ENCODE data around the gene TMEM208.

Gene TMEM208

DNA sequence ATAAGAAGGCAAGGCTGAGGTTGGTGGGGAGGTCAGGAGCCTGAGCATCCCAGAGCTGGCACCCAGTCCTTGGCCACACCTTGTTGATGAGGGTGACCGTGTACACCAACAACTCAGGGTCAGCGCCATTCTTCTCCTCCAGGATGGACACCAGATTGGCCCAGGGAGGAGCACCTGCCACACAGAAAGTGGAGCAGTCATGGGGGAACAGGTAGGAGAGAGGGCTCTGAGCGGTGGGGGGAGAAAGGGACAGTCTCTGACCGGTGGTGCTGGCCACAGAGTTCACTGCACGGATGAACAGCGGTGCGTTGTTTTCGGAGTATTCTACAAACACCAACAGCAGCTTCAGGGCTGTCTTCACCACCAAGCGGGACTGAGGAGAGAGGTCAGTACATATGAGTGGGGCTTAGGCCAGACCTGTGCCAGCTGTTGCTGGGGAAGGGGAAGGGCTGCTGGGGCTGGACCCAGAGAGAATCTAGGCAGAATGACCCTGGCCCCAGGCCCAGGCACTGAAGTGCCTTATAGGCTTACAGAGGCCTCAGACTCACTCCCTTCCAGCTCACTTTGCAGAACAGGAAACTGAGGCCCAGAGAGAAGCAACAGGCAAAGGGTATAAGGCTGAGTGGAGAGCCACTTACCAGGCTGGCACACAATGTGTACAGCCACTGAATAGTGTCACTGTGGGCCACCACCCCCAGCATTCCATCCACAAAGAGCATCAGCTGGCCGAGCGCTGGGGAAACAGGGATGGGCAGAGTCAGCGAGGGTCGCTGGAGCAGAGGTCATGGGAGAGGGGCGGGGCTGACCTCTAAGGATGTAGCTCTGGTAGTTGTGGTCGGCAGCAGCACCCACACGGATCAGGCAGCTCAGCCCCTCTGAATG is 10.7 kb downstream of the TMEM208 start:
- DNase-seq: no peak

DNA sequence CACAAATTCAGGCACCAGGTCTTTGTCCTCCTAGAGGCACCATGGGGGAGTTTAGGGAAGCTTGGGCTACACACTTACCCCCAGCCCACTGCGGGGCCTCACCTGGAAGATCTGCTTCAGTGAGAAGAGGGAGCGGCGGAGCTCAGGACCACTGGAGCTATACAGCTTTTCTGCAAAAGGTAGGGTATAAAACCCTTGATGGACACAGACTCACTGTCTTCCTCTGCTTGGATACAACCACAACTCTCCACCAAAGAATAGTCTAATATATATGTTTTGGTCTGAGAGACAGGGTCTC is 11.3 kb downstream of the TMEM208 start:
- DNase-seq: no peak

DNA sequence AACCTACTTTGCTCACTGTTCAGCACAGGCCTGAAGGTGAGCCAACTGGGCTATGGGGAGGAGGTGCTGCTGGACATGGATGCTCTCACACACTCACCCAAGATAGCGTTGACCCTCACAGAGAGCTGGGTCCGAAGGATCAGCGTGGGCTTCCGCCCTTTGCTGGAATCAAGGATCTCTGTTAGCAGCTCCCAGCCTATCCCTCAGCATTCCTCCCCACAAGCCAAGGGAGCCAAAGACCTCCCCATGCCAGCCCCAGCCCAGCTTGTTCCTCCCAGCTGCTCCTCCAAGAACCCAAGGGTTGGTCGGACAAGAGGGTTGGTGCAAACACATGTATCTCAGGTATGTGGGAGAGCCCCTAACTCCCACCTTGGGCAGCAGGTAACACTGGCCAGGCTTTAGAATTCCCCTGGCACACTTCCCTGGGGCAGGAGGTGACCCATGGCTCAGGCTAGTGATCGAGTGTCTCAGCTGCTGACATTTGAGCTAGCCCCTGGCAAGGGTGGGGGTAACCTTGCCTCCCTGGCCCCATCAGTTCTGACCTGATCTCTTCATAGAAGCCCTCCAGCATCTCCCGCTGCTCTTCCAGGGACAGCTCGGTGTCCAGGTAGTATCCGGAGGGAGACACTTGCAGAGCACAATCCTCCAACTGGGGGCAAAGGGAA is 12.0 kb downstream of the TMEM208 start:
- no peak for DNase-seq

DNA sequence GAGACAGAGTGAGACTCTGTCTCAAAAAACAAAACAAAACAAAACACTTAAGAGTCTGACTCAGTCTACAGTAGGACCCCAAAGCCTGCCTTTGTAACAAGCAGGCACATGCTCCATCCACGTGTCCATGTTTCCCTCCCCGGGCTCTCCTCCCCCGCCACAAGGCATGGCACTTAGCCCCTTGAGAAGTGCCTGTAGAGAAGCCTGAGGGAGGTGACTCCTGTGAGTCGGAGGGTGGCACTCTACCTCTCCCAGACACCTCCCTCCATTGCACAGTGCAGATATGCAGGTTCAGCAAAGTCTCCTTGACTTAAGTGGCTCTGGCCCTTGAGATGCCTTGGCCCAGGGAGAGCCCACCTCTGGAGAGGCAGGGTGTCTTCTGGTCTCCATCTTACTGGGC is 13.6 kb downstream of the TMEM208 start:
- DNase-seq: no peak

DNA sequence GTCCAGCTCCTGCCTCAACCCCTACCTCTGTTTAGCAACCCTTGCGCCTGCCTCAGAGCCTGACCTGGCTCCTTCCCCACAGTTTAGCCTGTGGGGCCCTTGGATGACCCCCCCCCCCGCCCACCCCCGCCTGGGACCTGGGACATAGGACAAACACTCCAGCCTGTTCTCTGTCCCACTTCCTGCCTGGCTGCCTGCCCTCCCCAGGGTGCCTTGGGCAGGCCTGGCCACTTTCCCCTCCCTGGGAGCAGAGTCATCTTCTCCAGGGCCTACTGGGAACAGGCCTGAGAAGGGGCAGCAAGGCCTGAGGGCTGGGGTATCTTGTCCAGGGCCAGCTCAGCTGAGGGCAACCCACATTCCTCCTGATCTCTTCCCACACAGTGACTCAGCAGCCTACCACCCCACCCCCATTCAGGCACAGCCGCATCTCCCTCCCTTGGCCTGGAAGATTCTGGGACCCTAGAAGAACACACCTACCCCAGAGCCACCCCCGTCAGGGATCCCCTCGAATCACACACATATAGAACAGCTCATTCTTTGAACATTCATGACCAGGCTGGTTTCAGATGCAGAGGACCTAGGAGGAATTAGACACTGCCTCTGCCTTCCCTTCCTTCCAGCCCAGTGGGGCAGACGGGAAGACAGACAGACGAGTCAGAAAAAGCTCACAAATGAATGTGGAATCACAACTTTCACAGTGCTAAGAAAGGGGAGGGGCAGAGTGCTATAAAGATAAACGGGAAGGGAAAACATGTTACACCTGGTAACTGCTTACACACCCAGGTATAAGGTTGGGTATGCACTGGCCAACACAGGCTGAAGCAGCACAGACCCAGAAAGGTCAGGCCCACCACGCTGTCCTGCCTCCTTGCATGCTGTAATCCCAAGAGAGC is 14.3 kb downstream of the TMEM208 start:
- no peak for DNase-seq

DNA sequence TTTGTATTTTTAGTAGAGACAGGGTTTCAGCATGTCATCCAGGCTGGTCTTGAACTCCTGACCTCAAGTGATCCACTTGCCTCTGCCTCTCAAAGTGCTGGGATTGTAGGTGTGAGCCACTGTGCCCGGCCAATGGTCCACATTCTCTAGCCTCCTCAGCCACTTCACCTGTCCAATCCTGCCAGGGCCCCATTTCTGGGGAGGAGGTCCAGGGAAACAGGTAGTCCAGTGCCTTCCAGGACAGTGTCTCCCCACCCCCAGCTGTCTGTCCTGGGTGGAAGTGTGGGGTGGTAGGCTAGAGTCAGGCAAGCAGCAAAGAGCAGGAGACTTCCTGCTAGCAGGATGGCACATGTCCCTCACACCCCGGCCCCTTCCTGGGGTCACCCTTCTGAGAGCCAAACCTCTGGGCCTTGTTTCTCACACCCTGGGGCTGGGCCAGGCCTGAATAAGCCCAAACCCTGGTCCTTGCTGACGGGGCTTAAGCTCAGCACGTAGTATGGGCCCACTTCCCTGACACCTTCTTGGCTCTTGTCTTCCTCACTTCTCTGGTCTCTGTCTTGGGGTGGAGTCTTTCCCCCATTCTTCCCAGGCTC is 15.3 kb downstream of the TMEM208 start:
- DNase-seq: no peak

GRCh38 chr16:67243481-67243880 is 16.6 kb downstream of the TMEM208 start:
- no peak for DNase-seq

DNA sequence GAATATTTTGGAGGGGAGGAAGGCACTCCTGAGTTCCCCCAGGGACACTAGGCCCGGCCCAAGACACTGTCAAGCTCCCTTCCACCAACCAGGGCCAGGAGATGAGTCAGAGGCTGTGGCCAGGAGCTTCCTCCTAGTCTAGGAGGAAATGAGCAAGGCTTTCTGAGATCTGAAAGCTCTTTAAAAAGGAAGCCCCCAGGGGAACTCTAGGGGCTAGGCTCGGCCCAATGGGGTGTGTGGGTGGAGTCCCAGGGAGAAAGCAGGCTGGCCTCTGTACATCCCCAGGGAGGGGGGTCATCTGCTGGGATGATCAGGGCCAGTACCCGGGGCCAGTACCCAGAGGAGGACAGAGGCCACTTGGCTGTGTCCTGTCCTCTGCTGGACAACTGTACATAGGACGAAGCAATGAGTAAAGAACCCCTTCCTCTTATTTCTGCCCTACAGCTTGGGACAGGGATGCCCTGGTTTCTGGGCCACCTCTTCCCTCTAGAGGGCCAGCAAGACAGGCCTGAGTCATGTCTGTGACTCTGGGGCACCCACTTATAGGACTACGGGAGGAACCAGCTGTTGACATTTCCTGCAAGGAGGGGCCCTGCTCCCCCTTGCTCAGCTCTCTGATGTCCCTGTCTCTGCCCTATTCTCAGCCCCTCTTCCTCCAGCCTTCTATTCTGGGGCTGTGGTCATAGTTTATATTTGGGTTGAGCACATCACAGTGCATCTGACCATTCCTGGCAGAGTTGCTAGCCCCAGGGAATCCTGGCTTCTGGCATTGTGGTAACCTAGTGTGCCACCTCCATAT is 17.7 kb downstream of the TMEM208 start:
- DNase-seq: no peak

- no peak for DNase-seq
Measured at GRCh38 chr16:67245186-67245585, 18.3 kb downstream of the TMEM208 start.

DNA sequence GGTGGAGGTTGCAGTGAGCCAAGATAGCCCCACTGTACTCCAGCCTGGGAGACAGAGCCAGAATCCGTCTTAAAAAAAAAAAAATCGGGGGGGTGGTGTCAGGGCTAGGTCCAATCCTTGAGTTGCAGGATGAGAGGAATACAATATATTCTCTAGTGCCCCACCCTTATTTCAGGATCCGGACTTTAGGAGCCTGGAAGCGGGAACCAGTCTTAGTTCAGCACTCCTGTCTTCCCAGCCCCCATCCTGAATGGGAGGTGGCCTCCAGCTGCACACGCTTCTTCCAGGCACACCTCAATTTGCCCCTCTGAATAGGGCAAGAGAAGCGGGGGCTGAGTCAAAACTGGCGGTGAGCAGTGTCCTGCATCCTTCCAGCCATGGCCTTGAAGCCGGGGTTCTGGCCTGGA is 18.7 kb downstream of the TMEM208 start:
- no peak for DNase-seq

DNA sequence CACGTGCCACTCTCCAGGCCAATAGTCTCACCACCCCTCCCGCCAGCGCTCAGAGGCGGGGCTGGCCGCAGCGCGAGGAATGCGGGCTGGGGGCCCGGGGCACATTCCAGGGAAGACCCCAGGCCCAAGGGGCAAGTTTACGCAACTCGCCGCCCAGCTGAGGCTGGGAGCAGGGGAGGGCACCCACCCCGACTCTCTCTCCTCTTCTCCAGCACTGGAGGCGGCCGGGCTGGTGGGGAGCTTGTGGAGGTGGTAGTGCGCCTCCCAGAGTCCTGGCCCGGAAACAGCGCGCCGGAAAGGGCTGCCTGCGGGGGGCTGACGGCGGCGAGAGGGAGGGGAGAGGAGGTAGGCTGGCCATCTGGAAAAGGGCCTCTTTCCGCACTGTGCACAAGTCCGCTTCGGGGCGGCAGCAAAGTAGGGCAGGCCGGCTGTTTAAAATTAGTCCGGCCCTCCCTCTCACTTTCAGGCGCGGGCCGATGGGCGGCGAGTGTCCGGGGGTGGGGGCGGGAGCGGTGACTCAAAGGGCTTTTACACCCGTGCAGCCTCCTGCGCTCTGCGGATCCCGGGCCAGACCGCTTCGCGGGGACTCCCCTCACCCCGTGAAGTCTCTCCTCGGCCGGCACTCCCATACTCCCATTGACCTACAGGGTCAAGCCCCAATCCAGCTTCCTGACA is 19.3 kb downstream of the TMEM208 start:
- DNase-seq: peak; percentile 40

- peak; percentile 66 for DNase-seq
Measured at GRCh38 chr16:67246756-67247191, 19.8 kb downstream of the TMEM208 start.

- peak; percentile 88 for DNase-seq
Measured at GRCh38 chr16:67247192-67248072, 20.5 kb downstream of the TMEM208 start, which contains the start of gene FHOD1. FHOD1 (minus strand) TSS chr16:67247481; CDS start chr16:67247410, 71 bp downstream.

DNA sequence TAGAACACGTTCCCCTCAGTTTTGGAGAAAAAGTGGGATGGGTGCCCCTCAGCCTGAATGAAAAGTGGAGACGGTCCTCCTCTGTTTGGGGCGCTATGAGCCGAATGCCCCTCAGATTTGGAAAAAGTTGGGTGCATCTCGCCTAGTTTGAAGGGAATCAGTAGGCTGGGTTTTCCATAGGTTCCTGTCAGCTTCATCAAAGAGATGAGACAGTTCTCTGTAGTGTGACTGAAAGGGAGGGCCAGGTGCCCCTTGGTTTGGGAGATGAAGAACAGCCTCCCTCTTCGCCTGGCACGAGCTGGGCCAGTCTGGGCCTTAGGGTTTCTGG is 21.1 kb downstream of the TMEM208 start:
- no peak for DNase-seq

- DNase-seq: peak; percentile 40
Measured at GRCh38 chr16:67248401-67249177, 21.7 kb downstream of the TMEM208 start, which contains the start of gene SLC9A5. SLC9A5 (plus strand) TSS chr16:67248979; CDS start chr16:67249015, 36 bp downstream.

GRCh38 chr16:67249178-67250044 is 22.5 kb downstream of the TMEM208 start:
- no peak for DNase-seq

- DNase-seq: no peak
Measured at GRCh38 chr16:67250045-67250327, 23.1 kb downstream of the TMEM208 start.

DNA sequence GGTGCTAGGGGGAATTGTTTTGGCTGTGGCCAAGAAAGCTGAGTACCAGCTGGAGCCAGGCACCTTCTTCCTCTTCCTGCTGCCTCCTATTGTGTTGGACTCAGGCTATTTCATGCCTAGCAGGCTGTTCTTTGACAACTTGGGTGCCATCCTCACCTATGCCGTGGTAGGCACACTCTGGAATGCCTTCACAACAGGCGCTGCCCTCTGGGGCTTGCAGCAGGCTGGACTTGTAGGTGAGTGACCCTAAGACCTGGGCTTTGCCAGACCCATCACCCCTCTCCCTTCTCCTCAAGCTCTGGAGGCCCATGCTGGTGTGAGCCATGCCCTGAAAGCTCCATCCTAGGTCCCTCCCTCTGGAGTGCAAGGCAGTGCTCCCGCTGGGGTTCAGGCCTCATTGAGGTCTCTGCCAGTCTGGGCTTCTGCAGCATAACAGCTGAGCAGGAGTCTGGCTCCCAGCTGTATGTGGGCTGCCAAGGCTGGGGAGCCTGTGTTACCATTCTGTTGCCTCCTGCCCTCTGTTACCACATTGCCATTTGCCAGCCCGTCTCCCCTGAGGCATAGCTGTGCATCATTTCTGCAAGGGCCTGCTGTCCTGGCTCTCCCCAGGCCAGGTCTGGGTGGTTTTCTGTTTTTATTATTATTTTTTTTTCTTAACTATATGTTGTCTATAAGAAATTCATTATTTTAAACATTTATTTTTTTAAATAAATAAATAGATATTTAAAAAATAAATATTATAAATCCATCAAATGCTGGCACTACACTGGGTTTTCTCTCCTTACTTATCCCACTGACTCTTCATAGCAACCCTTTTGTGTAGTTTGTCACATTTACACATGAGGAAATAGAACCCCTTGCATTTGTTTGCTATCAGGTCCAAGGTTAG is 25.9 kb downstream of the TMEM208 start:
- DNase-seq: no peak

Measured in COR-L47 (cell line).